D721Med (cell line): ENCODE results near the gene SOAT2.
"Not testable (repeated sequence)": the region's sequence is repeated elsewhere in the genome, so short reads cannot be mapped to it uniquely, and the experiment has no call there.

Experiments
- DNase-seq: peaks from one replicate; pipeline ENCODE4 v3.0.0; 2011; ENCODE audit warnings: low spot score; ENCODE audit not compliant: insufficient read length
- FAIRE-seq: peaks from 2 replicates; lab custom pipeline; 2011; peaks lifted over from hg19 to GRCh38; lab: Jason Lieb, UNC
- TF ChIP-seq, protein P1 (sequence below): IDR thresholded peaks from 2 replicates; pipeline ENCODE4 v1.5.1; 2012; ENCODE audit warnings: mild to moderate bottlenecking, control low read depth; ENCODE audit not compliant: insufficient read depth; ENCODE audit errors: missing control alignments

Gene SOAT2

DNA sequence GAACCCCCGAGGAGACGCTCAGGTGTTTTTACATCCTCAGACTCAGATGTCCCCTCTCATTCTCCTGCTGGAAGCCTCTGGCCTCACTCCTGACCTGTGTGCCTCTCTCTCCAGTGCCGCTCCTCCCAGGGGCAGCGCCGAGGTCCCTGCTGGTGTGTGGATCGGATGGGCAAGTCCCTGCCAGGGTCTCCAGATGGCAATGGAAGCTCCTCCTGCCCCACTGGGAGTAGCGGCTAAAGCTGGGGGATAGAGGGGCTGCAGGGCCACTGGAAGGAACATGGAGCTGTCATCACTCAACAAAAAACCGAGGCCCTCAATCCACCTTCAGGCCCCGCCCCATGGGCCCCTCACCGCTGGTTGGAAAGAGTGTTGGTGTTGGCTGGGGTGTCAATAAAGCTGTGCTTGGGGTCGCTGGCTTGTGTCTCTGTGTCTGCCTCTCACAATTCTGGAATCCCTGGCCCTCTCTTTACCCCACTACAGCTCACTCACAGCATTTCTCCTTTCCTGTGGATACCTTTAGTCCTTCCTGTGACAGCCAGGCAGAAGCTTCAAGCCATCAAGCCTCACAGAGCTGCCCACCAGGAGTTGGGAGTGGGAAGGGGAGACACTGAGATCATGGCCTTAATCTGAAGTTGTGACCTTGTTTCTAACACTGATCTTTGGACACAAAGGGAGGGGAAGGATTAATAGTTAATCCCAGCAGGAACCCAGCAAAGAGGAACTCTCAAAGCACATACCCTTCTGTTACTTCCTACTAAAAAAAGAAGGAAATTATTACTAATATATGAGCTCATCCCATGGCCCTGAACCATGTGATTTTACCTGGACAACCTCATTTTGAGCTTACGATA, 1.1 kb upstream of the SOAT2 start:
- FAIRE-seq (no peak), DNase-seq (peak; percentile 56)
- TF ChIP-seq, protein P1, sequence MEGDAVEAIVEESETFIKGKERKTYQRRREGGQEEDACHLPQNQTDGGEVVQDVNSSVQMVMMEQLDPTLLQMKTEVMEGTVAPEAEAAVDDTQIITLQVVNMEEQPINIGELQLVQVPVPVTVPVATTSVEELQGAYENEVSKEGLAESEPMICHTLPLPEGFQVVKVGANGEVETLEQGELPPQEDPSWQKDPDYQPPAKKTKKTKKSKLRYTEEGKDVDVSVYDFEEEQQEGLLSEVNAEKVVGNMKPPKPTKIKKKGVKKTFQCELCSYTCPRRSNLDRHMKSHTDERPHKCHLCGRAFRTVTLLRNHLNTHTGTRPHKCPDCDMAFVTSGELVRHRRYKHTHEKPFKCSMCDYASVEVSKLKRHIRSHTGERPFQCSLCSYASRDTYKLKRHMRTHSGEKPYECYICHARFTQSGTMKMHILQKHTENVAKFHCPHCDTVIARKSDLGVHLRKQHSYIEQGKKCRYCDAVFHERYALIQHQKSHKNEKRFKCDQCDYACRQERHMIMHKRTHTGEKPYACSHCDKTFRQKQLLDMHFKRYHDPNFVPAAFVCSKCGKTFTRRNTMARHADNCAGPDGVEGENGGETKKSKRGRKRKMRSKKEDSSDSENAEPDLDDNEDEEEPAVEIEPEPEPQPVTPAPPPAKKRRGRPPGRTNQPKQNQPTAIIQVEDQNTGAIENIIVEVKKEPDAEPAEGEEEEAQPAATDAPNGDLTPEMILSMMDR: no peak

DNA sequence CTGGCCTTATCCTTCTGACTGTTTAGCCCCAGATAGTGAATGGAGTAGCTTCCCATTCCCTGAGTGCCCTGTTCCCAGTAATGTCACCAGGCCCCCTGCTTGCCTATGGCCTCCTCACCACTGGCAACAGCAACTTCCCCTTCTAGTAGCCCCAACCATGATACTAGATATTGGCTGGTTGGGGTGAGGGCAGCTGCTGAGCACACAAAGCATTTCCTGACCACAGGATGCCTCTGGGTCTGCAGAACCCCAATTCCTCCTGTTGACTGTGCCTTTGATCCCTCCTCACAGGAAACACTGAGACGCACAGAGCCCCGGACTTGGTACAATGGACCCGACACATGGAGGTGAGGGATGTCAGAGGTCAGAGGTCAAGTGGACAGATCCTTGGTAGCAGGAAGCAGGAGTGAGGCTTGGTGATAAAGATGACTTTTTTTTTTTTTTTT, 597 bp downstream of the SOAT2 start:
- FAIRE-seq: no peak
- peak; percentile 6 for DNase-seq
- TF ChIP-seq, protein P1: no peak

GRCh38 chr12:53105256-53105655, 2.0 kb downstream of the SOAT2 start:
- DNase-seq (no peak), FAIRE-seq (no peak)
- TF ChIP-seq, protein P1: no peak

GRCh38 chr12:53105712-53106439, 2.6 kb downstream of the SOAT2 start:
- FAIRE-seq (no peak), DNase-seq (no peak)
- TF ChIP-seq, protein P1: no peak

DNA sequence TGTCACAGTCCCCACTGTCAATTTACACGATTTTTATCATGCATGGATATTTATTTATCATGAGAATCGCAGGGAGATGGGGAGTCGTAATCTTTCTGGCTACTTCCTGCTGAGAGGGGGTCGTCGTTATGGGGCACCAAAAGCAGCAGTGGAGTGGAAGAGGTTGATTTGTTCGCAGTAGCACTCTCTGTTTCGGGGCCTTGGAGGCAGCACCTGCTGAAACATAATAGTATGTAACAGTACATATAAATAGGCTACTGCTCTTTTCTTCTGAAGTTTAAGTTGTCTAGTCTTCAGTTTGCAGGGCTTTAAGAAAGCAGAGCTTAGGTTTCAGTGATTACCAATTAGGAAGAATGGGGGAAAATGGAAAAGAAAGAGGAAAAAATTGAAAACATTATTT, 3.8 kb downstream of the SOAT2 start:
- TF ChIP-seq, protein P1: no peak
- no peak for FAIRE-seq
- DNase-seq: no peak

DNA sequence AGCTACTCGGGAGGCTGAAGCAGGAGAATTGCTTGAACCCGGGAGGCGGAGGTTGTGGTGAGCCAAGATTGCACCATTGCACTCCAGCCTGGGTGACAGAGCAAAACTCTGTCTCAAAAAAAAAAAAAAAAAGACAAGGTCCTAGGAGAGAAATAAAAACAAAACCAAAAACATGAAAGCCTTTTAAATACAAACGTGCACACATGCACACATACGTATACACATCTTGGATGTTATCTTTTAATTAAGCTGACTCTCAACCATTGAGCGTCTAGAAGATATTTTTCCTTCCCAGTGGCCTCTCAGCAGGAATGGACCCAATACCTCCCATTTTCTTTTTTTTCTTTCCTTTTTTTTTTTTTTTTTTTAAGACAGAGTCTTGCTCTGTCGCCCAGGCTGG, 9.1 kb downstream of the SOAT2 start:
- DNase-seq, FAIRE-seq: not testable (repeated sequence)

GRCh38 chr12:53113136-53113705, 9.9 kb downstream of the SOAT2 start:
- FAIRE-seq (no peak), DNase-seq (no peak)
- TF ChIP-seq, protein P1: no peak
